ENCODE measurements around the gene HOATZ.

HOATZ gene

DNA sequence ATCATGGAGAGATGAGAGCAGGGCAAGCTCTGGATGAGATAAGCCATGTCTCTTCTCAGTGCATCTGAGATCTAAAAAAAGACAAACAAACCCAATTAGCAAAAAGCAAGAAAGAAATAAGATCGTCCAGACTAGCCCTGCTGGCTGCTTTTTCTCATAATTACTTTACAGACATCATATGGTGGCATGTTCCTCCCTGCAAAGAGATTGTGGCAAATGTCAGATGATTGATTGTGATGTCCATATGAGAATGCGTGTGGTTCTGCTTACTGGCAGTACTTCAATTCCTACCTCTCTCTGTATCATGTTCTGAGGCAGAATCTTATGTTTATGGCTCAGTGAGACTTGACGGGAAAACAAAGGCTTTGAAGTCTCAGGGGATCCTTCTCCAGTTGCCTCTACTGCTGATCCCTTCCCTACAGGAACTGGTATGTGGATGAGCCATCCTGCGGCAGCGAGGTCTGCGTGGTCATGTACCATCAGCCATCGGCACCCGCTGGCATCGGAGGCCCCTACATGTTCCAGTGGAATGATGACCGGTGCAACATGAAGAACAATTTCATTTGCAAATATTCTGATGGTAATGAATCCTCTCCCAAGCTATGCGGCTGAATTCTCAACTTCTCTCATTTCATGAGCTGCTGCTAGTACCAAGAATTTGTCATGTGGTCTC lies 34.8 kb downstream of the HOATZ start:
- DNase-seq (ENCODE audit: low spot score), result no peak

DNA sequence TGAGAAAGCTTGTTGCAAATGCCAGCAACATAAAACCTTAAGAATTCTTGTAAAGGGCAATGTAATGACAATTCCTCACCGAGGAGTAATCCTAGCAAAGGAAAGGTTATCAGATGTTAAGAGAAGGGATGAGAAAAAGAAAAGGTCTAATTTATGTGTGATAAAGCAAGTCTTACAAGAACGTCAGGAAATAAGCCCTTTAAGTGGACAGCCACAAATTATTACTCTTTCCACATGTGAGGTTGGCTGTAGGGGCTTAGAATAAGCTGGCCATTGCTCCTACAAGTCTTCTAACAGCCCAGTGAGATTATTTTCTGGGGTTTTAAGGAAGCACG lies 35.3 kb downstream of the HOATZ start:
- DNase-seq (ENCODE audit: low spot score), result no peak

DNA sequence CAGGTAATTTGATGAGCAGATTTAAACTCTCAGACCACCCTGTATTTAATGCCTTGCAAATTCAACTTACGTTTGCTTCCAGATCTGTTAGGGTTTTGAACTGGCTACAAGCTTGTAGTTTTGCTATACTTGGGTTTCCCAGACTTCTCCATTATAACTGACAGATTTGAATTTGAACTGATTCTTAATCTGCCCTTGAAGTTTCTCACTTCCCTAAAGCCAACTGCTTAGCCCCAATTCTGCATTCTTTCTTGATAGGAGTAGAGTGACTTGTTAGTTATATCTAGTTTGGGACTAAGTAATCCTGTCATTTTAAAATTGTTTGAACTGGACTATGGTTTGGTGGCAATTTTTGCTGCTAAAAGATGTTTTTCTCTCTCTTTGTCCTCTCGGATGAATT lies 35.7 kb downstream of the HOATZ start:
- DNase-seq (ENCODE audit: low spot score), result no peak

DNA sequence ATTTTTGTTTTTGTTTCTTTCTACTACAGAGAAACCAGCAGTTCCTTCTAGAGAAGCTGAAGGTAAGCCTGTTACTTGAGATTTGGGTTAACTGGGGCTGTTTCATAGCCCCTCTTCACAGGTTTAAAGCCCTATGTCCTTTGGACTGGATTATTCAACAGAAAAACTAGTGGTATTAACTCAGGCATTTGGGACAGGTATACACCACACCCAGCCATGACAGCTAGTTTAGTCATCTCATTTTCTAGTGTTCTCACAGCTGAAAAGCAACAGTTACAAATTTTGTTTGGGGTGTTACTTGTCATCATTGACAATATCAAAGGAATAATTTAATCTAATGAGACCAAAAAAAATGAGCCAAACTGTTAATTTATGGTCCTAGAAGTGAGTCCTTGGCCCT lies 40.0 kb downstream of the HOATZ start:
- no peak for DNase-seq (ENCODE audit: low spot score)

DNA sequence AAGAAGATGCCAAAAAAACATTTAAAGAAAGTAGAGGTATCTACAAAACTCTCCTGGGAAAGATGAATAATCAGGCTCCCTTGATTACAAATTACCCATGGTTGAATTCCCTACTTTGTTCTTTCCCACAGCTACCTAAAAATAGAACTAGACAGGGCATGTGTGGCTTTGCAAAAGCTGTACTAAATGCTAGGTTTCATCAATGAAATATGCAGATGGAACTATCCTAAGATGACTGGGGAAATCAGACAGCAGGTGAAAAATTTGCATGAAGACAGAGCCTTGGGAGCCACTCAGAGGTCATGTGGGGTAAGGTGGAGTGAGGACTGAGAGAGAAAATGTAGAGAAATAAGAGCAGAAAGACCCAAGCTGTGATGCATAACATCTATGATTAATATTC lies 40.7 kb downstream of the HOATZ start:
- DNase-seq (ENCODE audit: low spot score), result no peak

DNA sequence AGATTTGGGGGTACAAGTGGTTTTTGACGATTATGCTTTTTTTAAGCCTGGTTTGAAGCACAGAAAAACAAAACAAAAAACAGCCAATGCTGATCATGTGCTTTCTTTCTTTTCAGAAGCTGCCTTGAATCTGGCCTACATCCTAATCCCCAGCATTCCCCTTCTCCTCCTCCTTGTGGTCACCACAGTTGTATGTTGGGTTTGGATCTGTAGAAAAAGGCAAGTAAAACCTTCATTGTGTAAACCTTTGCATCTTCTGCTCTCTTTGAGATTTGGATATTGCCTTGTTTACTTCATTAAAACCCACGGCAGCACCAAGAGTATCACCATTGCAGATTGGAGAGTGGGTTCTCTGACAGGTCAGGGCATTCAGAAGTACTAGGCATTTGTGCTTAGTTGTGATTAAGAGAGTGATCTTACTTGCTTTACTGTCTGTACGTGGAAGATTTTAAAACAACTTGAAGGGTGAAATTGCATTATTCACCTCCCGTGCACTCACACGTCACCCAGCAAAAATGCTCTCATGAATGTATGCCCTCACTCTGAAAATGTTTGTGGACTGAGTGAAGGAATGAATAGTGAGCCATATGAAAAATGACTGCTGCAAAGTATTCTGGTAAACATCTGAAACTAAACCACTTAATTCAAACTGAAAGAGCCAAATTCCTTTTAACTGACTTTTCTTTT lies 43.0 kb downstream of the HOATZ start:
- no peak for DNase-seq (ENCODE audit: low spot score)

DNA sequence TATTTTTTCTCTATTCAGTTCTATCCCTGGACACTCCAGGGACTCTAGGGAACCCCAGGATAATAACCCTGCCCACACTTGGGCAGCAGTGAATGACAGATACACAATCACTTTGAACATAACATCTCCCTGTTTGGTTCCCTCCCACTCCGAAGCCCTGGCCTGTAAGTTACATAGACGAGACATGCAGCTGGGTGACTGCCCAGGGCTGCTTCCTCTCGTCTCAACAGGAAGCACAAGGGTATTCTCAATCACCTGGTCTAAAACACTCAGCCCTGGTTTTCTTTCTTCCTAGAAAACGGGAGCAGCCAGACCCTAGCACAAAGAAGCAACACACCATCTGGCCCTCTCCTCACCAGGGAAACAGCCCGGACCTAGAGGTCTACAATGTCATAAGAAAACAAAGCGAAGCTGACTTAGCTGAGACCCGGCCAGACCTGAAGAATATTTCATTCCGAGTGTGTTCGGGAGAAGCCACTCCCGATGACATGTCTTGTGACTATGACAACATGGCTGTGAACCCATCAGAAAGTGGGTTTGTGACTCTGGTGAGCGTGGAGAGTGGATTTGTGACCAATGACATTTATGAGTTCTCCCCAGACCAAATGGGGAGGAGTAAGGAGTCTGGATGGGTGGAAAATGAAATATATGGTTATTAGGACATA lies 45.4 kb downstream of the HOATZ start:
- DNase-seq (ENCODE audit: low spot score), result no peak

DNA sequence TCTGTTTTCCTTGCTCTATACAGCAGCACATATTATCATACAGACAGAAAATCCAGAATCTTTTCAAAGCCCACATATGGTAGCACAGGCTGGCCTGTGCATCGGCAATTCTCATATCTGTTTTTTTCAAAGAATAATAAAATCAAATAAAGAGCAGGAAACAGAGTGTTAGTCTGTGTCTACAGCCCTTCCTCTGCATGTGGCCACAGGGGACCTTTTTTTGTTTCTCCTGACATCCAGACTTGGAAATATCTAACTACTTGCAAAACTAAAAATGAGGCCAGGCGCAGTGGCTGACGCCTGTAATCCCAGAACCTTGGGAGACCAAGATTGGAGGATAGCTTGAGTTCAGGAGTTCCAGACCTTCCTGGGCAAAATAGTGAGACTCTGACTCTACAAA lies 46.2 kb downstream of the HOATZ start:
- DNase-seq (ENCODE audit: low spot score), result no peak

DNA sequence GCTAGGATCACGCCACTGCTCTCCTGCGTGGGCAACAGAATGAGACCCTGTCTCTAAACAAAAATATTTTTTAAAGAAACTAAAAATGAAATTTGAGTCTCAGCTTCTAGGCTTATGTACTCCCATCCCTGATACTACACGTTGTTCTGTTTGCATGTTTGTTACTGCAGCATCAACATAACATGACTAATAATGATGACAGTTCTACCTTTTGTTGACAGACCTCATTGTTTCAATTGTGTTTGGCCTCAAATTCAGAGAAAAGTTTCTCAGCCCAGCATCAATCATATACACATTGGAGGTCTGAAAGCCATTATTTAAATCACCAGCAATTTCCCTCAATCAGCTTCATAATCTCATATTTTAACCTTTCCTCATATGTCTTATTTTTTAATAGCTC lies 46.7 kb downstream of the HOATZ start:
- no peak for DNase-seq (ENCODE audit: low spot score)

DNA sequence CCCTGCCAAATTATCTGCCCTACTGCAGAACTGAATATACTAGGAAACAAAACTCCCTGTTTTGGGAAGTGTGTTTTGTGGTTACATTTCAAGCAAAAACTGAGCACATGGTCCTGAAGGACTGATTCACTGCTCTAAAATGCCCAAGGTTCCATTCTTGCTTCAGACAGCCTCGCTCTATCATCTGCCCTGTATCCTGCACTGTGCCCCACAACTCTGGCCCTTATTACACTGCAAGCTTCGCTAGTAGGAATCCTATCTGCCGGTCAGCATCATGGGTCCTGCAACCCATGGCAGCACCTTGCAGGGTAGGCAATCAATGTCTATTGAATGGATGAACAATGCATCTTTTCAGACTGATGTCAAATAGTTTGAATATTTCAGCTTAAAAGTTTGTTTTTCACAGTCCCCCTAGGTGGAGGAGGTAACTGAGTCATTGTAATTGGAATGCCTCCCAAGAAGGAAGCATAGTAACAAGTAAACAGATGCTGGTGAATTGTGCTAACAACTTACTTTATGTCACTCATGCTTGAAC lies 47.3 kb downstream of the HOATZ start:
- DNase-seq (ENCODE audit: low spot score), result no peak

DNA sequence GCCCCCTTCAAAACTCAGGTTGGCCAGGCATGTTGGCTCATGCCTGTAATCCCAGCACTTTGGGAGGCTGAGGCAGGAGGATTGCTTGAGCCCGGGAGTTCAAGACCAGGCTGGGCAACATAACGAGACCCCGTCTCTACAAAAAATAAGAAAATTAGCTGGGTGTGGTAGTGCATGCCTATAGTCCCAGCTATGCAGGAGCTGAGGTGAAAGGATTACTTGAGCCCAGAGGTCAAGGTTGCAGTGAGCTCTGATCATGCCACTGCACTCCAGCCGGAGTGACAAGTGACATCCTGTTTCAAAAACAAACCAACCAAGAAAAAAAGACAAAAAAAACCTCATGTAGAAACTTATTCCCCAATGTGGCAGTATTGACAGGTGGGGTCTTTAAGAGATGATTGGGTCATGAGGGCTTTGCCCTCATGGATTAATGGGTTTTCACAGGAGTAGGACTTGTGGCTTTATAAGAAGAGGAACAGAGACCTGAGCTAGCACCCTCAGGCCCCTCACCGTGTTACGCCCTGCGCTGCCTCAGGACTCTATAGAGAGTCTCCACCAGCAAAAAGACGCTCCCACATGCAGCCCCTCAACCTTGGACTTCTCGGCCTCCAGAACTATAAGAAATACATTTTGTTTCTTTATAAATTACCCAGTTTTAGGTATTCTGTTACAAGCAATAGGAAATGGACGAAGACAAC lies 48.3 kb downstream of the HOATZ start:
- DNase-seq (ENCODE audit: low spot score), result no peak

DNA sequence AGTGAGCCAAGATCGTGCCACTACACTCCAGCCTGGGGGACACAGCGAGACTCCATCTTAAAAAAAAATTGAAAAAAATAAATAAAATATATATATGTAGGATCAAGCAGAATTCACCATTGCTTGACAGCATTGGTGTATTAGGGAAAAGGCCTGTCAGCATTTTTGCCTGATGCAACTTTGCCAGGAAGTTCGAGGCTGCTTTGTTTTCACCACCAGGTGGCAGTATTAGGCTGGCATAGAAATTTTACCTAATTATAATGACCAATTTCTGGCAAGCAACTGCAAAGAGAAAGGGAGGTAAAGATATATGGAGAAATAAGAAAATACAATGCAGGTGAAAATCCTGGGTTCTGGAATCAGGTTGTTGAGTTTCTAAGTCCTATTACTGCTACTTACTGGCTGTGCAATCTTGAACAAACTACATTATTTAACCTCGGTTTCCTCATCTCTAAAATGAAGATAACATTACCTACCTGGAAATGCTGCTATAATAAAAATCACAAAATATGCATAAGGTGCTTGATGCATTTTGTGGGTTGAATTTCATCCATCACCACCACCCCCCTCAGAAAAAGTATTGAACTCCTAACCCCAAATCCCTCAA lies 50.6 kb downstream of the HOATZ start:
- DNase-seq (ENCODE audit: low spot score), result peak; percentile 73

DNA sequence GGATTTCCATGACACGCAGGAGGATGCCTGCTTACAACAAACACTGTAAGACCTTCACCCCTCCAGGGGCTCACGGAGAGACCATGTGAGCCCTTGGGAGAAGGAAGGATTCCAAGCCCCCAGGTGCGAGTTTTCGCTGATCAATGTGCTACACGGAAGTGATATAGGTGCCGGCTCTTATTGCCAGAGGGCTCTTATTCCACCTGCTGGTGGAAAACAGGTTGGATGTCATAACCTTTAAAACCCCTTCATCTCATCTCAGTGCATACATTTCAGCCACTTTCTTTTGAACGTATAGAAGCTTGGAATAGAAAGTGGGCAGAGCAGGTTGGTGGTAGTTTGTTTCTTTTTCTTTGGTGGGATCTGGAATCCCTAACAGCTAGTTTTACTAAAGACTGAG lies 51.7 kb downstream of the HOATZ start:
- DNase-seq (ENCODE audit: low spot score), result no peak

DNA sequence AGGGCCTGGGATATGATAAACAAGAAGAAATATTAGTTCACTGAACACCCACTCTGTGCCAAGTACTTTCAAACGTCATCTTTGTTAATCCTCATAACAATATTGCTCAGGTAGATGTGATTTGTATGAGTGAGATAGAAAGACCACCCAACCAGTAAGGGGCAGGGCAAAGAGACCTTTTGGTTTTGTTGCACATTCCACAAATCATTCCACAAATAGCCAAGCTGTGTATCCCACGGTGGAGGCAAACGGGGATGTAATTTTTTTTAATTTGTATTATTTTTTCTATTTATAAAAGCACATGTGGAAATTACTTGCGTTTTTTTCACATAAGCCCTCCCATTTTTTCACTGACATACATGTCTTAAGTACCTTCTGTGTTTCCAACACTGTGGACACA lies 54.9 kb downstream of the HOATZ start:
- DNase-seq (ENCODE audit: low spot score), result no peak

DNA sequence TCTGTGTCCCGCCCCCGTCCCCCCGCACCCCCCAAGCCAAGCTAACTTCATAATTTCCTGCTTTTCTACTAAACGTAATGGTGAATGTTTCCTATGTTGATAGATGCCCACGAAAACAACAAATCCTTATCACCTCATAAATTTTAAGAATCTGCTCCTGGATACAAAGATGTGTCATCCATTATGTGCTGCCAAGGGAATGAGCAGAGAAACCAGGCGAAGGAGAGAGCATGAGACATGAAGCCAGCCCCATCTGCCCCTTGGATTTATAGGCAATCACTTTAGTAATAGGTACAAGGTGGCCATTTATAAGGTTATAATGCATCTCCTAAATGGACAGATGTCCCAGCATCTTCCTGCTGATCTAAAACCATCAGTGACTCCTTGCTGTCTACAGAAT lies 56.2 kb downstream of the HOATZ start:
- no peak for DNase-seq (ENCODE audit: low spot score)

DNA sequence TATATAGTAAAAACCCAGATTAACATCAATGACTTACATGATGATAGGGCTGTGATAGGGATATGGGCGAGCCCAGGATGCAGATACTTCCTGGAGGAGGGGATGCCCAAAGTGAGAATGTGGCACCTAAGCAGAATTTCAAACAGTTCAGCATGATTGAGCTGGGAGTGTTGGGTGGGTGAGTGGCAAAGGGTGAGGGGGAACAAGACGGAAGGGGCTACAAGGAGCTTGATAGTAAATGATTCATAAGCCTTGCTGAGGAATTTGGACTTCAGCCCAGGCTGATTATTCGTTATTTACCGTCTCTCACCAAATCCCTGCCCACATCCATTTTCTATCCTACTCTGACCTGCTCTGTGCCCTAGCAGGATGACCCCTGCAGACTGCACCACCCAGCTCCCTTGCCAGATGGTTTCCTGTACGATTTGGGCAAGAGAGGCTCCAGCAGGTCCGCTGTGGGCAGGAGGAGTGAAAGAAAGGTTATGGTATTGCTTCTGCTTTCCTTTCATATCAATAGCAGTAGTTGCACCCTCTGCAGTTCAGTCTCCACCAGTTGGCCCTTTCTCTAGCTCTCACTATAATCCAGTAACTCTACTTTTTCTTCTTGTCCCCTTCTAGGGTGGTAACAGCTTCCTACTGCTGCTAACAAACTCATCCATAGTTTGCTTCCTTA lies 57.4 kb downstream of the HOATZ start:
- no peak for DNase-seq (ENCODE audit: low spot score)

DNA sequence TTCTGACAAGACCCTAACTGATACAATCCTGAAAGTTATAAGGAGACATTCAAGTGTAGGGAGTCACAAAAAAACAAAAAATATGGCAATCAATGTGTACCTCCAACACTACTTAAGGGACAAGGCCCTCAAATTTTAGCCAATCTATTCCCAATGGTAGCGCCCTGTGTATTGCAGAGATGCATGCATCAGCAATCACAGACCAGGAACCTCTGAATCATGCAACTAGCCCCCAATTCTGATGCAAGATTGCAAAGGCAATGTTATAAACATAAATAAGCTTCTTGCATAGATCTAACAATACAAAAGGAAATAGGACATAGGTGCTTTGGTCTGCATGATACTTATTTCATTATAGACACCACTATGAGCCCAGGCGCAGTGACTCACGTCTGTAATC lies 58.0 kb downstream of the HOATZ start:
- no peak for DNase-seq (ENCODE audit: low spot score)

DNA sequence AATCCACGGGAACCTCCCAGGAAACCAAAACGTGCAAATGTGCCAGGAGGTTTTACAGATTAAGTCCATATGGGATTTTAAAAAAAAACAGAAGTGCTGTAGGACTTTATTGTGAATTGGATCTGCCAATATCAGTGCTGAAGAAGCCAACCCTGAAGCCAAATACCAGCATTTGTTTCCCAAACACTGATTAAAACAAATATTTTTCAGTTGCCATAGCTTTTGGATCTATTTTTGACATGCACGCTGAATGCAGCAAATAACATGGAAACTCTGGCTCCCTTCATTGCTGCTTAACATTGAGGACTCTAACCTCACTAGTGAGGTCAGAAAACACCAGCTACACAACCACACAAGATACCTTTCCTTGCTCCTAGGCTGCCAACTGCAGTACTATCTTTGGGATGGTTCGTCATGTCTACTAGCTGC lies 59.3 kb downstream of the HOATZ start:
- no peak for DNase-seq (ENCODE audit: low spot score)

DNA sequence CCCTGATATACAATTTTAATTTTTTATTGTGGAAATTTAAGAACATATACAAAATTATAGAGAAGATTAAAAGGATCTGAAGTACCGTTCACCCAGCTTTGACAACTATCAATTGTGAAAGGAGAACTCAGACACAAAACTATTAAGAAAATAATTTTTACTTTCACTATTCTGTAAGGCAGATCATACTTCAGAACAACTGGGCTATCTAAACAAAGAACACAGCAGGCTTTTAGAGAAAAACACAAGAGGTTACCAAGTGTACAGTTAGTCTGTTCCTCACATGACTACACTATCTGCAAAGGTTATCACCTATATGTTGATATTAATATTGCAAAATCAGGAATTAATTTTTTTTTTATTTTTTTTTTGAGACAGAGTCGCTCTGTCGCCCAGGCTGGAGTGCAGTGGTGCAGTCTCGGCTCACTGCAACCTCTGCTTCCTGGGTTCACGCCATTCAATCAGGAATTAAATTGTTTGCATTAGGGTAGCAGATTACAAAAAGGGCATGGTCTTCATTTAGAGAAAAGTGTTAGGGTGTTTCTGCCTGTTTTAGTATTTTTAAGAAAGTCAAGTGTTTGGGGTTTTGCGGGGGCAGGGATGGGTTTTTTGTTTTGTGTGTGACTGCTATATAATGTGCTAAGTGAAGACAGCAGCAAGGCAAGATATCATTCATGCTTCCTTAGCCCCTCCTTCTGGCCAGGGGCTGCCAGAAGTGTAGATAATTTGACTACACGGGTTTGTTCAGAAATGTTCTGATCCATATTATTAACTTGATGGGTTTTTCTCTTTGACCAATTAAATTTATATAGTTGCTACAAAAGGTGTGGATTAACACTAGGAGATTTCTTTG lies 60.0 kb downstream of the HOATZ start:
- no peak for DNase-seq (ENCODE audit: low spot score)

DNA sequence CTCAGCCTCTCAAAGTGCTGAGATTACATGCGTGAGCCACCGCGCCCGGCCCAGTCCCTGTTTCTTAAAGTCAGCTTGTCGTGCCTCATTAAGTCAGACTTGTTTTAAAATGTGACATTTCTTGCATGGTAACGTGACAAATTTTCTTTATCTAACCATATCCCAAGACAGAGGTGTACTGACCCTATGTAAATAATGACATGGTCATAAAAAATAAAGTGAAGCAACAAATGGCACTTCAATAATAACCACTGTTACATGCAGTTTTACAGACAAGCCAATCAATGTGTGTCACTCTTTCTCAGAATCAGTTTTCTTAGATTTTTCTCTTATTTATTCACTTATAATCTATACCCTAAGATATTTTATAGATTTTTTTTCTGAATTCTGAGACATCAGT lies 61.2 kb downstream of the HOATZ start:
- no peak for DNase-seq (ENCODE audit: low spot score)

DNA sequence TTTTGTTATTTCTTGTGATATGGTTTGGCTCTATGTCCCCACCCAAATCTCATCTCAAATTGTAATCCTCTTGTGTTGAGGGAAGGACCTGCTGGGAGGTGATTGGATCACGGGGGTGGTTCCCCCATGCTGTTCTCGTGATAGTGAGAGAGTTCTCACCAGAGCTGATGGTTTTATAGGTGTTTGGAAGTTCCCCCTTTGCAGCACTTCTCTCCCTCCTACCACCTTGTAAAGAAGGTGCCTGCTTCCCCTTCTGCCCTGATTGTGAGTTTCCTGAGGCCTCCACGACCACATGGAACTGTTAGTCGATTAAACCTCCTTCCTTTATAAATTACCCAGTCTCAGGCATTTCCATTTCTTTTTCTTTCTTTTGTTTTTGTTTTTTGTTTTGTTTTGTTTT lies 63.2 kb downstream of the HOATZ start:
- no peak for DNase-seq (ENCODE audit: low spot score)
